GM10248 (cell line): ENCODE data around the gene ASPSCR1.

Experiments
- CTCF ChIA-PET: fragments of 300-600 bp; sonication (Branson Sonifier 250); formaldehyde crosslinking; extraction: SDS; loops from one replicate; lab custom pipeline; 2021; ENCODE audit warnings: antibody characterized with exemption; lab: Yijun Ruan, JAX
- POLR2A ChIA-PET: fragments of 350-650 bp; sonication (Branson Sonifier 250); formaldehyde crosslinking; extraction: SDS; loops from one replicate; lab custom pipeline; 2020; ENCODE audit warnings: antibody characterized with exemption; lab: Yijun Ruan, JAX
- DNase-seq: peaks from one replicate; pipeline ENCODE4 v3.0.0; 2012; ENCODE audit errors: extremely low spot score
- CTCF ChIP-seq: IDR thresholded peaks from 2 replicates; pipeline ENCODE4 v1.5.1; 2012; ENCODE audit warnings: mild to moderate bottlenecking, low read depth; ENCODE audit errors: extremely low read depth, missing control alignments, control extremely low read depth

The ASPSCR1 gene

GRCh38 chr17:81994593-81995462 lies 17.4 kb downstream of the ASPSCR1 start:
- ChIA-PET CTCF (interaction anchor here (0.9 to 1.2 kb wide), 2 partner anchors 34 to 35 kb away, joined by 3 read pairs; no protein-coding TSS in a partner anchor), POLR2A (no interaction called here)
- TF ChIP-seq CTCF: no peak
- no peak for DNase-seq

GRCh38 chr17:81995463-81996231 lies 18.2 kb downstream of the ASPSCR1 start:
- ChIA-PET POLR2A (no interaction called here), CTCF (interaction anchor here (0.9 to 1.2 kb wide), 2 partner anchors 33 to 36 kb away, joined by 3 read pairs; no protein-coding TSS in a partner anchor)
- no peak for DNase-seq
- no peak for TF ChIP-seq CTCF

- TF ChIP-seq CTCF: no peak
- ChIA-PET POLR2A (interaction anchor here (0.5 kb wide), 1 partner anchor 26 kb away, joined by 3 read pairs; no protein-coding TSS in a partner anchor), CTCF (interaction anchor here (0.8 to 1.7 kb wide), 2 partner anchors 24 to 34 kb away, joined by 3 to 5 read pairs; no protein-coding TSS in a partner anchor)
- no peak for DNase-seq
Observed at GRCh38 chr17:81996232-81996756, 18.9 kb downstream of the ASPSCR1 start.

GRCh38 chr17:81996757-81997441 lies 19.5 kb downstream of the ASPSCR1 start:
- ChIA-PET POLR2A (interaction anchor here (0.5 to 0.6 kb wide), 2 partner anchors 27 to 61 kb away, joined by 3 to 4 read pairs; no protein-coding TSS in a partner anchor), CTCF (interaction anchor here (0.8 to 1.7 kb wide), 2 partner anchors 24 to 34 kb away, joined by 3 to 5 read pairs; no protein-coding TSS in a partner anchor)
- no peak for TF ChIP-seq CTCF

DNA sequence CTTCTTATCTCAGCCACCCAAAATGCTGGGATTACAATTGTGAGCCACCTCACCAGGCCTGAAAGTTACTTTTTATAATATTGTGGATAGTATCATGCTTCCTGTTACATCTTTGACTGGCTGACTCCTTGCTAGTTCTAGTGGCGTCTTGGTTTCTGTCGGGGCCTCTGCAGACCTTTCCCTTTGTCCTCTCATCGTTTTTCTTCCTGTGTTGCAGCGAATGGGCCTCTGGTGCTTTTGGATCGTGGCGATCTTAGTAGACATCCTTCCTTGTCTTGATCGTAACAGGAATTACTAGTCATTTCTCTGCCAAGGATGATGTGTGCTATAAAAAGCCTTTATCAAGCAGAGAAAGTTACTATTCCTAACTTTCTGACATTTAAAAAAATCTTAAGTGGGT lies 20.8 kb downstream of the ASPSCR1 start:
- TF ChIP-seq CTCF: no peak
- POLR2A ChIA-PET: no interaction called here
- CTCF ChIA-PET: interaction anchor here (1.1 kb wide), 1 partner anchor 22 kb away, joined by 4 read pairs; no protein-coding TSS in a partner anchor
- no peak for DNase-seq

More at GRCh38 chr17:81996757-81997441, 19.5 kb downstream of the ASPSCR1 start:
- no peak for DNase-seq
